ENCODE data around the gene PSMA7. TPM values are rescaled to one million over a fixed set of nuclear protein-coding genes. Genes with fewer than 3 reads are reported as not detected.

The PSMA7 gene
- total RNA-seq, 1 donor, result 295 TPM

- H3K4me3 ChIP-seq (ENCODE audit: low read depth, low read length), result no peak overlapping the region
Measured at GRCh38 chr20:62160253-62160652, 17.1 kb upstream of the PSMA7 start.

GRCh38 chr20:62159839-62160238 lies 16.6 kb upstream of the PSMA7 start:
- TF ChIP-seq, protein P1, sequence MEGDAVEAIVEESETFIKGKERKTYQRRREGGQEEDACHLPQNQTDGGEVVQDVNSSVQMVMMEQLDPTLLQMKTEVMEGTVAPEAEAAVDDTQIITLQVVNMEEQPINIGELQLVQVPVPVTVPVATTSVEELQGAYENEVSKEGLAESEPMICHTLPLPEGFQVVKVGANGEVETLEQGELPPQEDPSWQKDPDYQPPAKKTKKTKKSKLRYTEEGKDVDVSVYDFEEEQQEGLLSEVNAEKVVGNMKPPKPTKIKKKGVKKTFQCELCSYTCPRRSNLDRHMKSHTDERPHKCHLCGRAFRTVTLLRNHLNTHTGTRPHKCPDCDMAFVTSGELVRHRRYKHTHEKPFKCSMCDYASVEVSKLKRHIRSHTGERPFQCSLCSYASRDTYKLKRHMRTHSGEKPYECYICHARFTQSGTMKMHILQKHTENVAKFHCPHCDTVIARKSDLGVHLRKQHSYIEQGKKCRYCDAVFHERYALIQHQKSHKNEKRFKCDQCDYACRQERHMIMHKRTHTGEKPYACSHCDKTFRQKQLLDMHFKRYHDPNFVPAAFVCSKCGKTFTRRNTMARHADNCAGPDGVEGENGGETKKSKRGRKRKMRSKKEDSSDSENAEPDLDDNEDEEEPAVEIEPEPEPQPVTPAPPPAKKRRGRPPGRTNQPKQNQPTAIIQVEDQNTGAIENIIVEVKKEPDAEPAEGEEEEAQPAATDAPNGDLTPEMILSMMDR (IDR thresholded peaks at IDR 0.05; ENCODE audit: insufficient read depth, low read depth, low read length), result no peak
- no peak overlapping the region for H3K4me3 ChIP-seq (ENCODE audit: low read depth, low read length)
- DNase-seq (ENCODE audit: low read depth), result no peak

More at GRCh38 chr20:62160253-62160652, 17.1 kb upstream of the PSMA7 start:
- TF ChIP-seq, protein P1 (IDR thresholded peaks at IDR 0.05; ENCODE audit: insufficient read depth, low read depth, low read length), result no peak
- no peak for DNase-seq (ENCODE audit: low read depth)

DNA sequence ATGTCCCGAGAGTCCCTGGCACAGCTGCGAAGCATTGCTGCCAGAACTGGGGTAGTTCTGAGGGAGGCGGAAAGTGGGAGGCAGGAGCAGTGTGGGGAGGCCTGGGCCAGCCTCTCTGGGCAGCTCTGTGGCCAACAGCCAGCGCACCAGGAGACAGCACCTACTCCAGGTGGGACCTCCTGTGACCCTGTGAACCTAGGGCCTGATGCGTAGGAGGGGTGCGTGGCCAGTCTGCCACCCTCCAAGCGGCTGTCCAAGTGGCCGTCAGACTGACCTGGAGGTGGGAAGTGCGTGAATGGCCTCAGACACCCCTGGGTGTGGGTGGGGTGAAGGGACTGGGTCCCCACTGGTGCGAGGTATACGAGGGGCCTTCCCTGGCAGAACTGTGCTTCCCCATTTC lies 15.9 kb upstream of the PSMA7 start:
- no peak overlapping the region for H3K4me3 ChIP-seq (ENCODE audit: low read depth, low read length)
- DNase-seq (ENCODE audit: low read depth), result no peak
- TF ChIP-seq, protein P1 (IDR thresholded peaks at IDR 0.05; ENCODE audit: insufficient read depth, low read depth, low read length), result no peak

DNA sequence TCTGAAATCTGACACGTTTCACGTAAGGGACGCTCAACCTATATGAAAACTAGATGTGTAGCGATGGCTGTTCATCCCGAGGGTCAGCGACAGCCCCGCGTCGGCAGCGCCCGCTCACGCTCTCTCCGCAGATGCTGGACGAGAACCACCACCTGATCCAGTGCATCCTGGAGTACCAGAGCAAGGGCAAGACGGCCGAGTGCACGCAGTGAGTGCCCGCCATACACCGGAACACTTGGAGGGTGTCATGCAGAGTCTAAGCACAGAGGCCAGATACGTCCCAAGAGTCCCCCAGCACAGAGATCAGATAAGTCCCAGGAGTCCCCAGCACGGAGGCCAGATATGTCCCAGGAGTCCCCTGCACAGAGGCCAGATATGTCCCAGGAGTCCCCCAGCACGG lies 15.3 kb upstream of the PSMA7 start:
- TF ChIP-seq, protein P1 (IDR thresholded peaks at IDR 0.05; ENCODE audit: insufficient read depth, low read depth, low read length), result no peak
- DNase-seq (ENCODE audit: low read depth), result no peak
- H3K4me3 ChIP-seq (ENCODE audit: low read depth, low read length), result no peak overlapping the region

DNA sequence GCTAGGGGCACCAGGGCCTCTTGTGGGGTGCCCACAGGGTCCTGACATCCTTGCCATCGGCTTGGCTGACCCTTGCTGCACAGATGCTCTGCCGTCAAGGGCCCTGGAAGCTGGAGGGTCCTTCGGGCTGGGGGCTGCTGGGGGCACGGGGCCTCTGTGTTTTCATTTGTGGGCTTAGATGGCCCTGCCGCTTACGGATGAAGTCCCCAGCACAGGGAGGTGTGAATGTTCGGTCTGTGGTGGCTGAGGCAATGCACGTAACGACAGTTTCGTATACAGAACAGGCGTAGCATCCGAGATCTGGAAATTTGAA lies 14.8 kb upstream of the PSMA7 start:
- H3K4me3 ChIP-seq (ENCODE audit: low read depth, low read length), result no peak overlapping the region
- no peak for DNase-seq (ENCODE audit: low read depth)
- TF ChIP-seq, protein P1 (IDR thresholded peaks at IDR 0.05; ENCODE audit: insufficient read depth, low read depth, low read length), result no peak

GRCh38 chr20:62157387-62158087 lies 14.3 kb upstream of the PSMA7 start:
- no peak overlapping the region for H3K4me3 ChIP-seq (ENCODE audit: low read depth, low read length)
- TF ChIP-seq, protein P1 (IDR thresholded peaks at IDR 0.05; ENCODE audit: insufficient read depth, low read depth, low read length), result no peak
- no peak for DNase-seq (ENCODE audit: low read depth)
